ENCODE results near the gene CTPS2.
"Not testable (repeated sequence)": the region's sequence is repeated elsewhere in the genome, so short reads cannot be mapped to it uniquely, and the experiment has no call there.

DNA sequence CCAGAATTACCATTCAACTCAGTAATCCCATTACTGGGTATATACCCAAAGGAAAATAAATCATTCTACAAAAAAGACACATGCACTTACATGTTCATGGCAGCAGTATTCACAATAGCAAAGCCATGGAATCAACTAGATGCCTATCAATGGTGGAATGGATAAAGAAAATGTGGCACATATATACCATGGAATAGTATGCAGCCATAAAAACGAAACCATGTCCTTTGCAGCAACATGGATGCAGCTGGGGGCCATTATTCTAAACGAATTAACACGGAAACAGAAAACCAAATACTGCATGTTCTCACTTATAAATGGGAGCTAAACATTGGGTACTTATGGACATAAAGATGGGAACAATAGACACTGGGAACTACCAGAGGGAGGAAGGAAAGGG lies 101.8 kb downstream of the CTPS2 start:
- TF ChIP-seq EP300, POLR2A (IDR thresholded peaks at IDR 0.05): not testable (repeated sequence)
- TF ChIP-seq, protein P1, sequence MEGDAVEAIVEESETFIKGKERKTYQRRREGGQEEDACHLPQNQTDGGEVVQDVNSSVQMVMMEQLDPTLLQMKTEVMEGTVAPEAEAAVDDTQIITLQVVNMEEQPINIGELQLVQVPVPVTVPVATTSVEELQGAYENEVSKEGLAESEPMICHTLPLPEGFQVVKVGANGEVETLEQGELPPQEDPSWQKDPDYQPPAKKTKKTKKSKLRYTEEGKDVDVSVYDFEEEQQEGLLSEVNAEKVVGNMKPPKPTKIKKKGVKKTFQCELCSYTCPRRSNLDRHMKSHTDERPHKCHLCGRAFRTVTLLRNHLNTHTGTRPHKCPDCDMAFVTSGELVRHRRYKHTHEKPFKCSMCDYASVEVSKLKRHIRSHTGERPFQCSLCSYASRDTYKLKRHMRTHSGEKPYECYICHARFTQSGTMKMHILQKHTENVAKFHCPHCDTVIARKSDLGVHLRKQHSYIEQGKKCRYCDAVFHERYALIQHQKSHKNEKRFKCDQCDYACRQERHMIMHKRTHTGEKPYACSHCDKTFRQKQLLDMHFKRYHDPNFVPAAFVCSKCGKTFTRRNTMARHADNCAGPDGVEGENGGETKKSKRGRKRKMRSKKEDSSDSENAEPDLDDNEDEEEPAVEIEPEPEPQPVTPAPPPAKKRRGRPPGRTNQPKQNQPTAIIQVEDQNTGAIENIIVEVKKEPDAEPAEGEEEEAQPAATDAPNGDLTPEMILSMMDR (IDR thresholded peaks at IDR 0.05), result not testable (repeated sequence)
